Transverse colon (tissue), 4 donors: ENCODE measurements around the gene MAP4K2. TPM values are rescaled to one million over a fixed set of nuclear protein-coding genes. Genes with fewer than 3 reads are reported as not detected.

Experiments
- DNase-seq: peaks from one replicate; pipeline ENCODE4 v3.0.0-alpha.2; 2019
- H3K27ac ChIP-seq, 4 donors: fragments of 200-600 bp; sonication (generic); 2 replicates each; pipeline ENCODE4 v1.5.1; 2016 to 2018; ENCODE audit warnings: inconsistent platforms in 4 of 4
- H3K27me3 ChIP-seq: fragments of 200-600 bp; sonication (generic); 2 replicates; pipeline ENCODE4 v1.5.1; 2017; ENCODE audit warnings: inconsistent platforms
- H3K36me3 ChIP-seq, 4 donors: fragments of 200-600 bp; sonication (generic); 2 replicates each; pipeline ENCODE4 v1.5.1; 2017 to 2019; ENCODE audit warnings: inconsistent platforms in 4 of 4
- H3K4me1 ChIP-seq, 4 donors: fragments of 200-600 bp; sonication (generic); 2 replicates each; pipeline ENCODE4 v1.5.1; 2017 to 2020; ENCODE audit warnings: inconsistent platforms in 4 of 4
- H3K4me3 ChIP-seq, 4 donors: fragments of 200-600 bp; sonication (generic); 1 replicate in 1 of 4; 2 replicates in 3 of 4; pipeline versions ENCODE4 v1.5.1 to v1.6.1; 2017 to 2019; ENCODE audit warnings: inconsistent platforms in 4 of 4
- H3K9me3 ChIP-seq, 2 donors: fragments of 200-600 bp; sonication (generic); 2 replicates each; pipeline ENCODE4 v1.5.1; 2017 to 2019; ENCODE audit warnings: inconsistent platforms in 2 of 2
- CTCF ChIP-seq, 5 experiments: fragments of 200-600 bp in 3 of 5; fragments of 450-650 bp in 2 of 5; sonication (generic) in 3 of 5; IDR thresholded peaks; 1 replicate in 2 of 5; 2 replicates in 3 of 5; pipeline ENCODE4 v1.5.1; 2016 to 2017; ENCODE audit warnings: antibody characterized with exemption in 5 of 5, inconsistent platforms in 3 of 5, mild to moderate bottlenecking in 2 of 5, moderate library complexity in 1 of 5
- EP300 ChIP-seq: sonication (generic); formaldehyde crosslinking; IDR thresholded peaks from one replicate; pipeline ENCODE4 v1.6.1; 2017; ENCODE audit warnings: antibody characterized with exemption, low read depth
- POLR2A ChIP-seq: fragments of 450-650 bp; IDR thresholded peaks from one replicate; pipeline ENCODE4 v1.6.1; 2016; ENCODE audit warnings: antibody characterized with exemption, mild to moderate bottlenecking, moderate library complexity
- POLR2AphosphoS5 ChIP-seq, 3 donors: sonication (generic); formaldehyde crosslinking; IDR thresholded peaks; one replicate each; pipeline ENCODE4 v1.6.1; 2016; ENCODE audit warnings: antibody characterized with exemption in 3 of 3
- WGBS, 2 donors: methylation state at CpG; one replicate each; pipeline ENCODE4 v1.1.5; 2018; ENCODE audit warnings: low coverage in 1 of 2; 5-methylcytosine and 5-hydroxymethylcytosine counted together
- in situ Hi-C, 4 donors: fragments of 200-750 bp; cut with MboI; loops; one replicate each; pipeline versions ENCODE4 v1.15.0 to v1.15.1; 2017; ENCODE audit warnings: low sequenced_read_pairs in 3 of 4, low pct_ligation_motif_present in 1 of 4, low pct_unique_long_range_greater_than_20kb in 1 of 4
- intact Hi-C: fragments of 100-400 bp; cut with DNase I; formaldehyde crosslinking; loops from one replicate; pipeline ENCODE4 v1.15.1; 2023; ENCODE audit warnings: low total_unique reads
- total RNA-seq, 4 donors: library from RNA; depleted of rRNA; stranded (reverse); fragments of >200 nt; gene quantifications; one replicate each; pipeline ENCODE4 v1.1.0, GENCODE V29; 2016

MAP4K2 gene
- total RNA-seq, 4 donors from 2014 or later = 10.1 to 369 (median 90.9) TPM

GRCh38 chr11:64746486-64746885 is 56.5 kb downstream of the MAP4K2 start:
- intact Hi-C loops = no loop called here
- H3K27ac ChIP-seq = peak overlapping the region; percentile 85 to 95 (median 88)
- peaks cover 6 to 41% (median 34%) of the 10 kb centered on the region in 4 donors for H3K4me1 ChIP-seq
- TF ChIP-seq EP300 (no peak), POLR2A (no peak), CTCF (IDR thresholded peaks at IDR 0.05) (no peak), POLR2AphosphoS5 (IDR thresholded peaks at IDR 0.05) (no peak)
- H3K9me3 ChIP-seq = no peaks in the 10 kb centered on the region
- H3K36me3 ChIP-seq = no peaks in the 10 kb centered on the region
- DNase-seq = no peak
- H3K27me3 ChIP-seq = peaks cover 45% of the 10 kb centered on the region
- 20 to 84% methylated on average over 1 to 10 of the region's 10 CpGs for WGBS, 2 donors
- H3K4me3 ChIP-seq = no peak overlapping the region
- in situ Hi-C loops = no loop called here

GRCh38 chr11:64745521-64746328 is 57.3 kb downstream of the MAP4K2 start:
- WGBS, 2 donors = 3% methylated on average over 6 to 34 of the region's 52 CpGs
- H3K36me3 ChIP-seq = no peaks in the 10 kb centered on the region
- peak; percentile 77 for DNase-seq
- peaks cover 53% of the 10 kb centered on the region for H3K27me3 ChIP-seq
- H3K9me3 ChIP-seq = no peaks in the 10 kb centered on the region
- no peak for TF ChIP-seq EP300
- TF ChIP-seq POLR2A = peak; percentile 6
- TF ChIP-seq CTCF (IDR thresholded peaks at IDR 0.05) = no peak
- TF ChIP-seq POLR2AphosphoS5 (IDR thresholded peaks at IDR 0.05) = peak; percentile 65 to 75 (median 69)
- H3K4me3 ChIP-seq = peak overlapping the region; percentile 11 to 56 (median 46)
- in situ Hi-C loops = no loop called here
- H3K27ac ChIP-seq = peak overlapping the region; percentile 85 to 95 (median 88)
- H3K4me1 ChIP-seq = peaks cover 6 to 41% (median 34%) of the 10 kb centered on the region in 4 donors
- intact Hi-C loops = no loop called here

DNA sequence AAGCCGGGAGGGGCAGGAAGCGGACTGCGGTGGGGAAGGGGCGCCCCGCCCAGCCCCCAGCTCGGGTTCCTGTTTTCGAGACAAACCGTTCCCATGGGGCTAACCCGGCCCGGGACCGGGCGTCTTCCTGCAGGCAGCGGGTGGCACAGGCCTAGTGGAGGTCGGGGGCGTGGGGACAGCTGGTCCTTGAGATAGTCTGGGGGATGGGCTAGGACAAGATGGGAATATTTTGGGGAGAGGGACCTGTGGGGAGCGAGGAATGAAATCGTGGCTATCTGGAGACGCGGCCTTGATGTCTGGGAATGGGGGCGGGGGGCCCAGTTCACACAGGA is 57.9 kb downstream of the MAP4K2 start:
- WGBS, 2 donors = 0 to 2% methylated on average over 7 to 18 of the region's 20 CpGs
- Histone ChIP-seq H3K27me3 (peaks cover 57% of the 10 kb centered on the region), H3K36me3 (no peaks in the 10 kb centered on the region), H3K4me3 (peak overlapping the region; percentile 11 to 56 (median 46)), H3K4me1 (peaks cover 6 to 41% (median 34%) of the 10 kb centered on the region in 4 donors), H3K27ac (peak overlapping the region; percentile 85 to 95 (median 88)), H3K9me3 (no peaks in the 10 kb centered on the region)
- intact Hi-C loops = no loop called here
- TF ChIP-seq POLR2A (peak; percentile 40), CTCF (IDR thresholded peaks at IDR 0.05) (no peak)
- in situ Hi-C loops = no loop called here
- peak; percentile 81 for DNase-seq

GRCh38 chr11:64744544-64745188 is 58.3 kb downstream of the MAP4K2 start:
- peak overlapping the region; percentile 85 to 95 (median 88) for H3K27ac ChIP-seq
- H3K27me3 ChIP-seq = peaks cover 57% of the 10 kb centered on the region
- intact Hi-C loops (no loop called here), in situ Hi-C loops (no loop called here)
- DNase-seq = no peak
- no peaks in the 10 kb centered on the region for H3K9me3 ChIP-seq
- no peak for TF ChIP-seq POLR2A
- TF ChIP-seq CTCF (IDR thresholded peaks at IDR 0.05) = no peak
- no peak for TF ChIP-seq POLR2AphosphoS5 (IDR thresholded peaks at IDR 0.05)
- TF ChIP-seq EP300 = no peak
- peaks cover 6 to 41% (median 34%) of the 10 kb centered on the region in 4 donors for H3K4me1 ChIP-seq
- peak overlapping the region; percentile 28 to 56 (median 46) for H3K4me3 ChIP-seq
- H3K36me3 ChIP-seq = no peaks in the 10 kb centered on the region
- WGBS, 2 donors = 6% methylated on average over 9 of the region's 89 CpGs; no CpG with 5 or more reads in 1 of the 2 donors
